ENCODE measurements around the gene PRLHR. TPM values are rescaled to one million over a fixed set of nuclear protein-coding genes. Genes with fewer than 3 reads are reported as not detected.

The PRLHR gene
- total RNA-seq, 3 donors from 2014 or later, result not detected

DNA sequence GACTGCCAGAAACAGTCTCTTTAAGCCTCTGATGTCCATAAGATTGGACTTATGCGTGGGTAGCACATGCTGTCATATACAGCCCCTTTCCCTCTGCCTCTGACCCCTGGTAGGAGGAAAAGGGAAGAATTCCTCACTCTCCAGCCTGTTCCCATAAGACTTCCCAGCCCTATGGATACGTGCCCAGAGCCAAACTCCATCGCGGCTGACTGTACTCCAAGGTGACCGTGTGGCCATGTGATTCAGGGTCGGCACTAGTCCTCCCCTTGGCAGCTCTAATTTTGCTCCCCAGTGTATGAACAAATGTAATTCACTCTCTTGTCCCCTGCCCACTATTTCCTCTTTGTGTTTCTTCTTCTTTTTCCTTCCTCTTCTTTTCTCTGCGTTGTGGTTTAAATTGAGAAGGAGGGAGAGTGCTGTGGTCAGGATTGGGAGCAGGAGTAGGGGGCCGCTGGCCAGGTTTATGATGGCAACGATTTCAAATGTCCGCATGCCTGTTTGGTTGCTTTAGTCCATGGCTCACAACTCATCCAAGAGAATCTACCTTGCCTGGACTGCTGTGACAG, 43.8 kb downstream of the PRLHR start:
- DNase-seq (ENCODE audit: low spot score in 2 of 2), result no peak
- Histone ChIP-seq H3K27me3 (no peaks in the 10 kb centered on the region), H3K9me3 (no peaks in the 10 kb centered on the region), H3K27ac (no peak overlapping the region), H3K4me3 (no peak overlapping the region), H3K36me3 (no peaks in the 10 kb centered on the region), H3K4me1 (no peaks in the 10 kb centered on the region)
- intact Hi-C loops (cut with DNase I; ENCODE audit: low total_unique reads), result no loop called here
- TF ChIP-seq CTCF (IDR thresholded peaks at IDR 0.05) (no peak), POLR2A (IDR thresholded peaks at IDR 0.05) (no peak), POLR2AphosphoS5 (IDR thresholded peaks at IDR 0.05) (no peak)

DNA sequence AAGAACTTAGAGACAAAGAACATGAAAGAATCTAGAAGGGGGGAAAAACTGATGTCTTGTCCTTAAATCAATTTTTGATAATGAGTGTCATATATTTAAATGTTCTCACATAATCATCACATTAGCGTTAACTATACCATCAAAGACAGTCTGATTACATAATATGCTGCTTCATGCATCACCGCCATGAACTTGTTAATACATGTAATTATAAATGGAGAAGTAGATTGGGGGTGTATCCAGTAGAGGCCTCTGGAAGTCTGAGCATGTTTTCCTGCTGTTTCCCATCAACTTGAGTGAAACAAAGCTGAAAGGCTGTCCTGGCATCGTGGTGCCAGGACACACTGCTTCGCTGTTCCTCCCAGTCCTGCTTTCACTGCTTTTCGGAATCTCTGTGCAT, 48.2 kb downstream of the PRLHR start:
- Histone ChIP-seq H3K27ac (no peak overlapping the region), H3K36me3 (no peaks in the 10 kb centered on the region), H3K4me1 (no peaks in the 10 kb centered on the region), H3K4me3 (no peak overlapping the region), H3K9me3 (no peaks in the 10 kb centered on the region), H3K27me3 (peaks cover 0 to 4% of the 10 kb centered on the region in 2 donors)
- DNase-seq (ENCODE audit: low spot score in 2 of 2), result no peak
- intact Hi-C loops (cut with DNase I; ENCODE audit: low total_unique reads), result no loop called here
- no peak for TF ChIP-seq POLR2AphosphoS5 (IDR thresholded peaks at IDR 0.05)
- no peak for TF ChIP-seq CTCF (IDR thresholded peaks at IDR 0.05)
- no peak for TF ChIP-seq POLR2A (IDR thresholded peaks at IDR 0.05)

DNA sequence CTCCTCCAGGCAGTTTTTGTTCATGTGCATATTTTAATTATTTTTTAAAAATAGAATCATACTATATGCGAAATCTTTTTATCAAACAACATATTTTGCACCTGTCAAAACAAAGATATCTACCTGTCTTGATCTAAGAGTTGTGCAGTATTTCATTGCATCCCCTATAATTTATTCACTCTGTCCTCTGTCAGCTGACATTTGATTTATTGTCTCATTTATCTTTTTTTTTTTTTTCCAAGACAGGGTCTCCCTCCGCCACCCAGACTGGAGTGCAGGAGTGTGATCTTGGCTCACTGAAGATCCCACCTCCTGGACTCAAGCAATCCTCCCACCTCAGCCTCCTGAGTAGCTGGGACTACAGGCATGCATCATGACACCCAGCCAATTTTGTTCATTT, 49.0 kb downstream of the PRLHR start:
- TF ChIP-seq CTCF (IDR thresholded peaks at IDR 0.05), result no peak
- TF ChIP-seq POLR2AphosphoS5 (IDR thresholded peaks at IDR 0.05), result no peak
- no peak for TF ChIP-seq POLR2A (IDR thresholded peaks at IDR 0.05)
- intact Hi-C loops (cut with DNase I; ENCODE audit: low total_unique reads), result no loop called here
- H3K4me1 ChIP-seq, result no peaks in the 10 kb centered on the region
- H3K27me3 ChIP-seq, result peaks cover 0 to 4% of the 10 kb centered on the region in 2 donors
- no peaks in the 10 kb centered on the region for H3K9me3 ChIP-seq
- no peaks in the 10 kb centered on the region for H3K36me3 ChIP-seq
- no peak overlapping the region for H3K4me3 ChIP-seq
- no peak overlapping the region for H3K27ac ChIP-seq
- DNase-seq (ENCODE audit: low spot score in 2 of 2), result no peak

DNA sequence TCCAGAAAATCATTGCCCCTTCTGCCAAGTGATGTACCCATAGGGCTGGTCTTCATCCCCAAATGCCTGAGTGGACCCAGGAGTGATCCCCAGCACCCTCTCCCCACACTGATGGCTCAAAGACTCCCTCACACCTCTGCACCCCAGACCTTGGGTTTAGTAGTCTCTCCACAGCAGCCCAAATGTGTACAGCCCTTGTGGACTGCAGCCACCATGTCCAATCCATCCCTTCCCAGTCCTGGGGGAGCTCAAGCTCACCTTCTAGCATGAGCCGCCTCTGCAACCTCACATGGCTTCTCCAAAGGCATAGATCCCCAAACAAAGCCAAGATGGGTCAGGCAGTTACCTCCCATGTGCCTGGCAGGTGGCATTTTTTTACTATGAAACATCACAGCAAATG, 50.1 kb downstream of the PRLHR start:
- H3K36me3 ChIP-seq, result no peaks in the 10 kb centered on the region
- no peak overlapping the region for H3K27ac ChIP-seq
- H3K4me3 ChIP-seq, result no peak overlapping the region
- TF ChIP-seq CTCF (IDR thresholded peaks at IDR 0.05) (no peak), POLR2AphosphoS5 (IDR thresholded peaks at IDR 0.05) (no peak), POLR2A (IDR thresholded peaks at IDR 0.05) (no peak)
- H3K9me3 ChIP-seq, result no peaks in the 10 kb centered on the region
- H3K4me1 ChIP-seq, result no peaks in the 10 kb centered on the region
- H3K27me3 ChIP-seq, result peaks cover 0 to 8% of the 10 kb centered on the region in 2 donors
- no peak for DNase-seq (ENCODE audit: low spot score in 2 of 2)
- intact Hi-C loops (cut with DNase I; ENCODE audit: low total_unique reads), result no loop called here

- H3K9me3 ChIP-seq, result no peaks in the 10 kb centered on the region
- no peak for DNase-seq (ENCODE audit: low spot score in 2 of 2)
- intact Hi-C loops (cut with DNase I; ENCODE audit: low total_unique reads), result no loop called here
- peaks cover 0 to 8% of the 10 kb centered on the region in 2 donors for H3K27me3 ChIP-seq
- H3K36me3 ChIP-seq, result no peaks in the 10 kb centered on the region
- H3K4me1 ChIP-seq, result no peaks in the 10 kb centered on the region
- TF ChIP-seq POLR2A (IDR thresholded peaks at IDR 0.05), result no peak
- no peak for TF ChIP-seq POLR2AphosphoS5 (IDR thresholded peaks at IDR 0.05)
- TF ChIP-seq CTCF (IDR thresholded peaks at IDR 0.05), result no peak
- H3K4me3 ChIP-seq, result no peak overlapping the region
- no peak overlapping the region for H3K27ac ChIP-seq
Observed at GRCh38 chr10:118544401-118544948, 51.0 kb downstream of the PRLHR start.

All from breast epithelium (tissue), 4 donors.